Measurements from ENCODE around the gene MMS19.

The MMS19 gene

DNA sequence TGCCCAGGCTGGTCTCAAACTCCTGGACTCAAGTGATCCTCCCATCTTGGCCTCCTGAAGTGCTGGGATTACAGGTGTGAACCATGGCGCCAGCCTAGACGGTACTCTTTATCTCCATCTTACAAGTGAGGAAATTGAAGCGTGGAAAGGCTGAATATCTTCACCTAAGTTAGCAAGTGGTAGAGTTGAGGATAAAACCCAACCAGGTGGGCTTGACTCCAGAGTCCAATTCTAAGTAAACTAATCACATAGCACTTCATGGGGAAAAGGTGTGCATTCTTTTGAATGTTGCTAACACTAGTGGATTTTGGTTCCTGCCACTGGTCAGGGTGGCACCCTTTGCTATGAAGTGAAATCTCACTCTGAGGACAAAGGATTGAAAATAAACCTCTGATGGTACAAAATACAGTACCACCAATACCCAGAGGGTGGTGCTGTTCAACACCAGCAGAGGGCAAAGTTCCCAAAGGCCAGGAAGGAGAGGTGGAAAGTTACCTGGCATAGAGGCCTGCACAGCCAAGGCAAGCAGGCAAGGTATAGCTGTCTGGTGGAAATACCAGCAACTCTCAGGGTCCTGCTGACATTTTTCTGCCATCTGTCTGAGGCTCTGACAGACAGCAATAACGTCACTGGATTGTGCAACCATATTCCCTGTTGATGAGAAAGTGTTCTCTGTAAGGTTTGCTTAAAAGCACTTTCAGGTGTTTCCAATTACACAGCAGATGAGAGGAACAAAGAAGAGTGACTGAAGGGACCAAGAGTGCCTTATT is 34.7 kb downstream of the MMS19 start:
- no peak for DNase-seq

GRCh38 chr10:97462309-97462708 is 35.9 kb downstream of the MMS19 start:
- no peak for DNase-seq

DNA sequence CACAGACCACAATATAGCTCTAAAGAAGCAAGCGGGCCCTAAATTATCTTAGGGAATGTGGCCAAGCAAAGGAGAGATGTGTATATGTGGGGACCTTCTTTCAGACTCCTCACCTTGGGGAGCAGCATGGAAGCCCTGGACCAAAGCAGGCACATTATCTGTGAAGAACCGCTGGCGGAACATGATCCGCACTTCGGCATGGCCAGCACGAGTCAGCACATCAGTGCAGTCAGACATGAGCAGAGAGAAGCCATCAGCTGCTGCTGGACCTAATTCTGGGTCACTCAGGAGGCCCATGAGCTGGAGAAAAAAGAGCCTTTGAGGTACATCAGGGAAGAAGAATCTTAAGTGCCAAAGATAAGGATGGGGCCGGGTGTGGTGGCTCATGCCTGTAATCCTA is 38.3 kb downstream of the MMS19 start:
- DNase-seq: no peak

DNA sequence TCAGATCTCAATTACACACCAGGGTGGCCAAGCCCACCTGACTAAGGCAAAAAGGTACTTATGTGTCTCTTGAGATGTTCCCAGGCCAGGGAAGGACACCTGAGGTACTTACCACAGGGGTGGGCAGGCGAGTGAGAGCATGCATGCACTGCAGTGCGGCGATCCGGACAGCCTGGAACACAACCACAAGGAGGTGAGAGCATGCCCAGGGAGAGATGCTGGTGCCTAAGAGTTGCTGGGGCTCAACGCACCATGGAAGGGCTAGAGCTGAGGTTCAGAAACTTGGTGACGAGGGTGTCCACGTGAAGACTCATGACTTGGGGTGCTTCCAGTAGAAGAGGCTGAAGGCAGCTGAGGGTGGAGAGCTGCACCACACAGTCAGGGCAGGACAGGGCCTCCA is 39.1 kb downstream of the MMS19 start:
- no peak for DNase-seq

DNA sequence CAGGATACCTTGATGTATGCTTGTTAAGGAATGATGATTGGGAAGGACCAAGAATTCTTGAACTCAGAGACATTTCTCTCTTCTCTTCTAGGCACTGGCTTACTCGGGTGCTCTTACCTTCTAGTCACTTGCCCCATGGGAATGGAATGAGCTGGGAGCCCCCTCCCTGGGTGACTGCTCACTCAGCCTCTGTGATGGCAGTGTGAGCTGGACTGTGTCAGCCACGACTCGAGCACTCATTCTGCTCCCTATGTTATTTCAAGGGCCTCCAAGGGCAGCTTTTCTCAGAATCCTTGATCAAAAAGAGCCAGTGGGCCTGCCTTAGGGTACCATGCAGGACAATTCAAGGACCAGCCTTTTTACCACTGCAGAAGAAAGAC is 41.5 kb downstream of the MMS19 start:
- no peak for DNase-seq

DNA sequence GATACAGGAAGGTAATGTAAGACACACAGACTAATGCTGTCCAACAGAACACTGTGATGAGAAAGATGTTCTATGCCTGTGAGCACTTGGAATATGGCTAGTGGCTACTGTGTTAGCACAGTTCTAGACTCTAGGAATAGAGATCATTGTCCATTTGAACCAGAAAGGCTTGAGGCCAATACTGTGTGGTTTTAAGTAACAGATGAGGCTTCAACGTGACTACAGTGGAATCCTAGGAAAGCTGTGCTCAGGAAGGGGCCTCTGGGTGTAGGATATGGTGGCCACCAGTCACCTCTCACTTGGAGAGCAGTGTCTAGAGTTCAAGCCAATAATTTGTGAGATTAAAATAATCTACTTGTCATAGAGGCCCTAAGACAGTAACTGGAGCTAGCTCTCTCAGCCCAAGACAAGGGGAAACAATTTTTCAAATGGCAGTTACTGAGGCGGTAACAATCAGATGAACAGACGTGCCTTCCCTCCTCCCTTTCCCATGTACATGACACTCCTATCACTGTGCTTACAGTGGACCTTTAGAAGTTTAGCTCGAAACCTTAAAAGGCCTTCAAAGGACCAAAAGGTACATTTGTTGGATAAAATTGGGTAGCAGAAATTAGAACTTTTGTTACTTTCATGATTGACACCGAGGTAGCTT is 42.1 kb downstream of the MMS19 start:
- DNase-seq: no peak

- no peak for DNase-seq
Measured at GRCh38 chr10:97454330-97455036, 43.7 kb downstream of the MMS19 start.

DNA sequence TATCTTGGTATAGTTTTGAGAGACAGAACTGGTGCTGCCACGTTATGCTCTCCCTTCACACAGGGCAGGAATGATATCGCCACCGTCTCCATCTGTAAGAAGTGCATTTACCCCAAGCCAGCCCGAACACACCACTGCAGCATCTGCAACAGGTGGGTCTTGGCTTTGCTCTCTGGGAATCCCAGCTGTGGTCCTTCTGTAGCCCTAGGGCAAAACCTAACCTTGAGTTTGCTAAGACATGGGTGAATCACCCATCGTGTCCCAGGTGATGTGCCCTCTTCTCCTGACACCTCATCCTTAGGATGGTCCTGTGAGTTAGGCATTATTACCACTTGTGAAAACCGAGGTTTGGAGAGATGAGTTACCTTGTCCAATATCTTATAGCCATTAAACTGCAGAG is 45.9 kb downstream of the MMS19 start:
- DNase-seq: no peak

GRCh38 chr10:97451605-97452004 is 46.6 kb downstream of the MMS19 start:
- DNase-seq: no peak

- DNase-seq: no peak
Measured at GRCh38 chr10:97450828-97451227, 47.4 kb downstream of the MMS19 start.

- peak; percentile 83 for DNase-seq
Measured at GRCh38 chr10:97445722-97446639, 52.2 kb downstream of the MMS19 start, which contains the start of the genes EXOSC1 and ZDHHC16. Gene EXOSC1 (minus strand): TSS chr10:97446006. CDS start chr10:97445985, 21 bp downstream. Gene ZDHHC16 (plus strand): TSS chr10:97446175. CDS start chr10:97451676, 5,501 bp downstream.

GRCh38 chr10:97445357-97445721 is 52.9 kb downstream of the MMS19 start:
- no peak for DNase-seq

DNA sequence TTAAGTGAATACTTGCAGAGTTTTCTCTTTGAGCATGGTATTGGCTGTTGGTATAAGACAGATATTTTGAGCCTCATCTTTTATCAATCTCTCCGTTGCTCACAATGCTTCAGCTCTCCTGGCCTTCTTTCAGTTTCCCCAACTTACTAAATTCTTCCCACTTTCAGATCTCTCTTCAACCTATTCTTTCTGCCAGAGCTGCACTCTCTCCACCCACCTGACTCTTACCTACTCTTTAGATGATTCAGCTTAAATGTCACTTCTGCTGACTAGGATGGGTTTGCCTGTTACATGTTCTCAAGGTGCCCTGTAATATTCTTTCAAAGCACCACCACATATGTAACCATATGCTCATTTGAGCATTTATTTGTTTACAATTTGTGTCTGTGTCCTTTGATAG is 54.0 kb downstream of the MMS19 start:
- DNase-seq: no peak

DNA sequence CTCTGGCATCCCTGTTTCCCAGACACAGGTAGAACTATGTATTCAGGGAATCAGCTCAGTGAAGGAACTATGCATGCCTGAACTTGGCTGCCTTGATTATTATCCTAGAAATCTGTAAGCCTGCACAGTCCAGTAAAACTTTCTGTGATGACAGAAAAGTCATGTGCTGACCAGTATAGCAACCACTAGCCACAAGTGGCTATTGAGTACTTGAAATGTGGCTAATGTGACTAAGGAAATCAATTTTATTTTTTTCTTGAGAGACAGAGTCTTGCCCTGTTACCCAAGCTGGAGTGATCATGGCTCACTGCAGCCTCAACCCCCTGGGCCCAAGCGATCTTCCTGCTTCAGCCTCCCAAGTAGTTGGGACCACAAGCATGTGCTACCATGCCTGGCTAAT is 55.9 kb downstream of the MMS19 start:
- DNase-seq: no peak

GRCh38 chr10:97435211-97435610 is 63.0 kb downstream of the MMS19 start:
- DNase-seq: no peak

DNA sequence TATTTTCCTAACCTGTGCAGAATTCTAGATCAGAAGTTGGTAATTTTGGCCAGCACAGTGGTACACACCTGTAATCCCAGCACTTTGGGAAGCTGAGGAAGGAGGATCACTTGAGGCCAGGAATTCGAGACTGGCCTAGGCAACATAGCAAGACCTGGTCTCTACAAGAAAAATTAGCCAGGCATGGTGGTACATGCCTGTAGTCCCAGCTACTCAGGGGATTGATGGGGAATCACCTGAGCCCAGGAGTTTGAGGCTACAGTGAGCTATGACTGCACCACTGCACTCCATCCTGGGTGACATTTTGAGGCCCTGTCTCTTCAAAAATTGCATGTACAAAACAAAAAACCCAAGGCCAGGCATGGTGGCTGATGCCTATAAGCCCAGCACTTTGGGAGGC is 63.7 kb downstream of the MMS19 start:
- DNase-seq: no peak

- no peak for DNase-seq
Measured at GRCh38 chr10:97434055-97434454, 64.2 kb downstream of the MMS19 start.

DNA sequence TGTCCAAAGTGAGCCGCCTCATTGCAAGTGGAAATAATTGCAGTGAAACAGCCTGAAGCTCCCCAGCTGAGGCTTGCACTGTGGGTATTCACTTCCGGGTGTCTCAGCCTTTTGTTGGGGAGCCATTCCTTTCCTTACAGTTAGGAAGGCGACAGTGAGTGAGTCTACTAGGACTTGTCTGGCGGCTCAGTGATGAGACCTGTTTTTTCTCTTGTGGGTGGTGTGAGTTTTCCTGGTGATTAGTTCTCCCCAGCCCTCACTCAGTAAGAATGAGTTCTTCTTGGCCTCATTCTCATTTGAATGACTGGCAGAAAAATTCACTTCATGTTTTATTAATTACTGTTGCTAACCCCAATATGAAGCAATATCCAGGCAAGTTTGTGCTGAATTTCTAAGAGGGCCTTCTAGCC is 69.6 kb downstream of the MMS19 start:
- DNase-seq: no peak

- DNase-seq: no peak
Measured at GRCh38 chr10:97427571-97428179, 70.5 kb downstream of the MMS19 start.

DNA sequence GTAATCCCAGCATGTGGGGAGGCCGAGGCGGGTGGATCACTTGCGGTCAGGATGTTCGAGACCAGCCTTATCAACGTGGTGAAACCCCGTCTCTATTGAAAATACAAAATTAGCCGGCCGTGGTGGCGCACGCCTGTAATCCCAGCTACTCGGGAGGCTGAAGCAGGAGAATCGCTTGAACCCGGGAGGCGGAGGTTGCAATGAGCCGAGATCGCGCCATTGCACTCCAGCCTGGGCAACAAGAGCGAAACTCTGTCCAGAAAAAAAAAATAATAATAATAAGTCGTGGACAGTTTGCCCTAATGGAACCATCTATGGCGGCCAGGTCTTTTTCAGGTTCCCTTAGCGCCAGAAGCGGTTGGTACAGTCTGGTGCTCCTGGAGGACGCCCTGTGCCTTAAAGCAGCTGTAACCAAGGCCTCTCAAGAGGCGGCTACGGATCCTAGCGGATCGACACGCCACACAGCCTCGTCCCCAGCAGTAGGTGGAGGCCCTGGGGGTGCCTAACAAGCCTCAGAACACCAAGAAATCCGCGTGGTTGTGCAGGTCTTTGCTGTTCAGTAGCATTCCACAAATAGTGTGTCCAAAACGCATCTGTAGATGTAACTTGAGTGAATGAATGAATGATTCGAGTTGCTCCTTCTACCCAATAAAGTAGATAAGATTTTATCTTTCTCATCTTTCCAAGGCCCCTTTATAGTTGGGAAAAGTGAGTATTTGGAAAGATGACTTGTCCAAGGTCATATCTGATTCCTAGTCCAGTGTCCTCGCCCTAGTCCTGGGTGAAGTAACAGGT is 71.2 kb downstream of the MMS19 start:
- DNase-seq: no peak

DNA sequence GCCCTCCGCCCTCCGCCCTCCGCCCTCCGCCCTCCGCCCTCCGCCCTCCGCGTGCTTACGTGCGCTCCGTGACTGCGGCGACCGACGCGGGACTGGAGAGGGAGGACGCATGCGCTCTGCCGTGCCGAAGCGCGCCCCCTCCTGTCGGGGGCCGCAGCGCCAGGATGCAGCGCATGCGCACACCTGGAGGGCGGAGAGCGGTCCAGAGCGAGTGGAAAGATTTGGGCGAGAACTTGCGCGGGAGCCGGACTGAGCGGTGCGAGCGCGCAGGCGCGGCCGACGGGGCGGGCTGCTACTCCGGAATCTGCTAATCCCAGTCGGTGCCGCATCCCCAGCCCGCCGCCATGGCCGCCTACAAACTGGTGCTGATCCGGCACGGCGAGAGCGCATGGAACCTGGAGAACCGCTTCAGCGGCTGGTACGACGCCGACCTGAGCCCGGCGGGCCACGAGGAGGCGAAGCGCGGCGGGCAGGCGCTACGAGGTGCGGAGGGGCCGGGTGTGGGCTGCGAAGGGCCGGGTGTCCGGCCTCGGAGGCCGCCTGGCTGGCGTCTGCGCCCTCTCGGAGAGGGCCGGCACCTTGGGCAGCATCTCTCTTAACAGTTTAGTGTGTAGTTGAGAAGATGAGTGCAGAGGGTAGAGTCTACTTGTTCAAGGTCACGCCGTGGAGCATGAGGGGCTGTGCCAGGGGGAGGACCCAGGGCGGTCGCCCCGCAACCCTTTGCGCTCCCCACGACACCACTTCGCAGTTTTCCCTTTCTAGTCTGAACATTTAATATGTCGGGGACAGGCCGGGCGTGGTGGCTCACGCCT is 72.1 kb downstream of the MMS19 start, which contains the start of gene PGAM1:
PGAM1 (plus strand) TSS at position 228 of the 812 bp plus-strand sequence; CDS start at position 345, 117 bp downstream.
- DNase-seq: peak; percentile 80
